Lung (tissue), 12 donors: ENCODE results near the gene PRKN. TPM values are rescaled to one million over a fixed set of nuclear protein-coding genes. Genes with fewer than 3 reads are reported as not detected.

Source experiments
- ATAC-seq: fragments of 200-7000 bp; cut with Tn5 transposase; one replicate; pipeline ENCODE4 v1.9.1; 2020; ENCODE audit warnings: moderate number of reproducible peaks; ENCODE audit not compliant: insufficient read depth, low FRiP score
- DNase-seq, 3 donors: peaks; one replicate each; pipeline ENCODE4 v3.0.0-alpha.2; 2013 to 2017
- H3K27ac ChIP-seq, 2 donors: one replicate each; pipeline ENCODE4 v1.5.1; 2013; ENCODE audit warnings: mild to moderate bottlenecking in 2 of 2, moderate library complexity in 2 of 2, control low read depth in 1 of 2, inconsistent platforms in 1 of 2, low read depth in 1 of 2, low read length in 1 of 2
- H3K27me3 ChIP-seq, 3 donors: one replicate each; pipeline ENCODE4 v1.5.1; 2013; ENCODE audit warnings: low read length in 2 of 3; ENCODE audit not compliant: control insufficient read depth in 3 of 3, insufficient read depth in 3 of 3
- H3K36me3 ChIP-seq, 4 donors: one replicate each; pipeline ENCODE4 v1.5.1; 2013; ENCODE audit warnings: low read length in 4 of 4, mild to moderate bottlenecking in 1 of 4, moderate library complexity in 1 of 4; ENCODE audit not compliant: control insufficient read depth in 4 of 4, insufficient read depth in 4 of 4
- H3K4me1 ChIP-seq, 5 donors: one replicate each; pipeline ENCODE4 v1.5.1; 2013; ENCODE audit warnings: low read length in 5 of 5, mild to moderate bottlenecking in 2 of 5, moderate library complexity in 1 of 5; ENCODE audit not compliant: control insufficient read depth in 5 of 5, insufficient read depth in 5 of 5
- H3K4me3 ChIP-seq: one replicate; pipeline ENCODE4 v1.5.1; 2013; ENCODE audit warnings: mild to moderate bottlenecking, control low read depth, moderate library complexity
- H3K9ac ChIP-seq, 2 donors: one replicate each; pipeline ENCODE4 v1.5.1; 2013; ENCODE audit warnings: low read length in 2 of 2, control low read depth in 1 of 2; ENCODE audit not compliant: insufficient read depth in 1 of 2
- H3K9me3 ChIP-seq, 4 donors: one replicate each; pipeline ENCODE4 v1.5.1; 2013; ENCODE audit warnings: low read length in 3 of 4, mild to moderate bottlenecking in 1 of 4, moderate library complexity in 1 of 4; ENCODE audit not compliant: control insufficient read depth in 4 of 4, insufficient read depth in 3 of 4
- WGBS, 2 donors: extraction: QIAGEN DNeasy Blood & Tissue Kit; methylation state at CpG; one replicate each; pipeline ENCODE4 v1.1.7; 2013; 5-methylcytosine and 5-hydroxymethylcytosine counted together
- polyA plus RNA-seq, 2 donors: library from polyadenylated mRNA; stranded (reverse); fragments of 200-250 nt; gene quantifications; one replicate each; pipeline ENCODE4 v1.2.1, GENCODE V29; 2013
- total RNA-seq, 2 donors: library from RNA; depleted of rRNA in 1 of 2; stranded (reverse); fragments of >200 nt in 1 of 2; gene quantifications; one replicate each; pipeline ENCODE4 v1.2.1, GENCODE V29; 2014 to 2021
- TF ChIP-seq, protein P1 (sequence below): IDR thresholded peaks from 2 replicates; pipeline ENCODE4 v1.5.1; 2012; ENCODE audit warnings: mild to moderate bottlenecking; ENCODE audit errors: control extremely low read depth, extremely low read depth
- donor health status: control.
- donor health status: control.
- donor health status: Bipolar disorder and iron deficiency.
- donor health status: healthy.
- donor health status: DM: yes; HTN: yes; CAD: no.

The PRKN gene
- total and polyA plus RNA-seq, 4 donors: 0.27 to 11.2 (median 3.1) TPM

DNA sequence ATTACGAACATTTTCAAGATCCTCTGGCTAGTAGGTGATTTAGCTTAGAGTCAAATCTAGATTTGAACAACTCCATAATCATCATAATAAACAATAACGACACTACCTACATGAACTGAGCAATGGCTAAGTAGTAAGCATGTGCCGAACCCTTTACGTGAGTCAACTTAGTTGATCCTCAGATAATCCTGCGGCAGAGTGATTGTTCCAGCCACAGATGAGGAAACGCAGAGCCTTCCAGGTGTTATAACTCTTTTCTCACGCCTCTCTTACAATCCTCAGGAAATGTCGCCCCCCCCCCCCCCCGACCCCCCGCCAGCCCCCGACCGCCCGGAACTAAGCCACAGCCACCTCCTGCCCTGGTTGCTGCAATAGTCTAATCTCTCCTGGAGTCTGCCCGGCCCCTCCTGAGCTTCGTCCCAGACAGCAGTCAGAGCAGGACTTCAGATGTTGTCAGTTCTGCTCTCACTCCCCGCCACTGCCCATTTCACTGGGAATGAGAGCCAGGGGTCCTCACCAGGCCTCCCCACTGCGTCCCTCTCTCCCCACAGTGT is 1312.2 kb downstream of the PRKN start:
- Histone ChIP-seq H3K27ac (no peak overlapping the region), H3K27me3 (no peaks in the 10 kb centered on the region), H3K4me3 (no peak overlapping the region), H3K36me3 (no peaks in the 10 kb centered on the region), H3K9ac (no peak overlapping the region), H3K4me1 (peaks cover 0 to 39% (median 0%) of the 10 kb centered on the region in 5 donors), H3K9me3 (peaks cover 0 to 3% (median 0%) of the 10 kb centered on the region in 4 donors)
- DNase-seq (peak in 1 of 3 donors; percentile 19), ATAC-seq (no peak)
- TF ChIP-seq, protein P1, sequence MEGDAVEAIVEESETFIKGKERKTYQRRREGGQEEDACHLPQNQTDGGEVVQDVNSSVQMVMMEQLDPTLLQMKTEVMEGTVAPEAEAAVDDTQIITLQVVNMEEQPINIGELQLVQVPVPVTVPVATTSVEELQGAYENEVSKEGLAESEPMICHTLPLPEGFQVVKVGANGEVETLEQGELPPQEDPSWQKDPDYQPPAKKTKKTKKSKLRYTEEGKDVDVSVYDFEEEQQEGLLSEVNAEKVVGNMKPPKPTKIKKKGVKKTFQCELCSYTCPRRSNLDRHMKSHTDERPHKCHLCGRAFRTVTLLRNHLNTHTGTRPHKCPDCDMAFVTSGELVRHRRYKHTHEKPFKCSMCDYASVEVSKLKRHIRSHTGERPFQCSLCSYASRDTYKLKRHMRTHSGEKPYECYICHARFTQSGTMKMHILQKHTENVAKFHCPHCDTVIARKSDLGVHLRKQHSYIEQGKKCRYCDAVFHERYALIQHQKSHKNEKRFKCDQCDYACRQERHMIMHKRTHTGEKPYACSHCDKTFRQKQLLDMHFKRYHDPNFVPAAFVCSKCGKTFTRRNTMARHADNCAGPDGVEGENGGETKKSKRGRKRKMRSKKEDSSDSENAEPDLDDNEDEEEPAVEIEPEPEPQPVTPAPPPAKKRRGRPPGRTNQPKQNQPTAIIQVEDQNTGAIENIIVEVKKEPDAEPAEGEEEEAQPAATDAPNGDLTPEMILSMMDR: no peak
- 50 to 53% methylated on average over 17 of the region's 17 CpGs for WGBS, 2 donors

DNA sequence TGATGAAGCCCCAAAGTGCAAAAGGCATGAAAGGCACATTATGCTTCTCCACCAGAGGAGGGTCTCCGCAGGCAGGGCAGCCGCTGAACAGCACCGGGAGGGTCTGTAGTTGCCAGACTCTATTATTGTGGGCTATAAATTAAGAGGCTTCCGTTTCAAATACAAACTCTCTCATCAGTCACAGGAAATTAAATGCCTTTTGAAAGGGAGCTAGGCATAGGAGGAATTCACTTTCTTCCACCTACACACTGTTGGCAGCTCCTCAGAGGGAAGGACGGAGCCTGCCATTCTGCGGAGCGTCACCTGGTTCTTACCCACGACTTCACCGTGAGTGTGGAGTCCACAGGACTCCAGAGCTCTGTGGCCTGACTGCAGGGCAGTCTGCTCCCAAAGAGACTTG is 1312.9 kb downstream of the PRKN start:
- no peak overlapping the region for H3K9ac ChIP-seq
- no peaks in the 10 kb centered on the region for H3K36me3 ChIP-seq
- H3K27ac ChIP-seq: no peak overlapping the region
- peaks cover 0 to 3% (median 0%) of the 10 kb centered on the region in 4 donors for H3K9me3 ChIP-seq
- 70 to 73% methylated on average over 9 of the region's 9 CpGs for WGBS, 2 donors
- H3K27me3 ChIP-seq: no peaks in the 10 kb centered on the region
- TF ChIP-seq, protein P1: no peak
- no peak for ATAC-seq
- no peak for DNase-seq
- H3K4me3 ChIP-seq: no peak overlapping the region
- H3K4me1 ChIP-seq: peaks cover 0 to 39% (median 0%) of the 10 kb centered on the region in 5 donors

DNA sequence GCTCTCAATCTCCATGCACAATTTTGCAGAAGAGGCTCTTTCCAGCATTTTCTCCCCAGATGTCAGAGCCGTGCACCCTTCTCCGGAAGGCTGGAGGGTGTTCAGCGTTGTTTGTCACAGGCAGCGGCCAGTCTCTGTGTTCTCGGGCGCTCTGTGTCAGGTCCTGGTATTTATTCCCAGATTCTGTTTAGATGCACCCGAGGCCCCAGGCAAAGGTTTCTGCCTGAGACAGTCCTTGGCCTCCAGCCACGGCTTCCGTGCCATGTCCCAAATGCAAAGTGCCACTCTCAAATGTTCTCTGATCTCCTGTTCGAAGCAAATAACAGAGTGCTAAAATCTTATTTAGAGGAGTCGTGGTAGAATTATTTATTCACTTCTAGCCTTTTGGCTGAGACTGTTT is 1313.4 kb downstream of the PRKN start:
- no peaks in the 10 kb centered on the region for H3K36me3 ChIP-seq
- 68 to 74% methylated on average over 11 of the region's 11 CpGs for WGBS, 2 donors
- peaks cover 0 to 39% (median 0%) of the 10 kb centered on the region in 5 donors for H3K4me1 ChIP-seq
- peaks cover 0 to 3% (median 0%) of the 10 kb centered on the region in 4 donors for H3K9me3 ChIP-seq
- TF ChIP-seq, protein P1: no peak
- no peak overlapping the region for H3K27ac ChIP-seq
- no peaks in the 10 kb centered on the region for H3K27me3 ChIP-seq
- ATAC-seq (no peak), DNase-seq (no peak)
- H3K4me3 ChIP-seq: no peak overlapping the region
- no peak overlapping the region for H3K9ac ChIP-seq

DNA sequence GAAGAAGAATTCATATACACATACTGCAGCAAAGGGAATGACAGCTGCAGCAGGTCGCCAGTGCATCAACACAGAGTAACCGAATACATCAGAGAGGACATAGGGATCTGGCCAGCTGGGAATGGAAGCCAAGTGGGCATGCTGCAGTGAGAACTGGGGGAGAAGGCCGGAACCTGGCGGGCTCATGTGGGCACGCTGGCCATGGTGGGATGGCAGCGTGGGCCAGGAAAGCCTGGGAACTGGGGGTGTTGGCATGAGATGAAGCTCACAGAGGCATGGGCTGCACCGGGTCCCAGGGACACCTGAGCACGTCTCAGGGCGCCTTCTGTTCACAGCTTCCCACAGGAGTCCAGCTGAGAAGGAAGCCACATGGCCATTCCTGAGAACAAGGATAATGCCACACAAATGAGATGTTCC is 1314.2 kb downstream of the PRKN start:
- WGBS, 2 donors: 89 to 90% methylated on average over 9 of the region's 9 CpGs
- Histone ChIP-seq H3K4me3 (no peak overlapping the region), H3K9ac (no peak overlapping the region), H3K36me3 (no peaks in the 10 kb centered on the region), H3K9me3 (peaks cover 0 to 3% (median 0%) of the 10 kb centered on the region in 4 donors), H3K27ac (no peak overlapping the region), H3K27me3 (no peaks in the 10 kb centered on the region), H3K4me1 (peaks cover 0 to 32% (median 0%) of the 10 kb centered on the region in 5 donors)
- TF ChIP-seq, protein P1: no peak
- no peak for ATAC-seq
- DNase-seq: peak in 1 of 3 donors; percentile 40
